HG03196 (cell line): ENCODE results near the gene HES7.

ENCODE experiments used
- ATAC-seq: cut with Tn5 transposase; IDR thresholded peaks from one replicate; pipeline ENCODE4 v1.9.1; 2021; ENCODE audit not compliant: unreplicated experiment

HES7 gene

GRCh38 chr17:8075574-8076342 lies 48.1 kb downstream of the HES7 start:
- no peak for ATAC-seq

- no peak for ATAC-seq
Measured at GRCh38 chr17:8075081-8075480, 48.8 kb downstream of the HES7 start.

GRCh38 chr17:8074554-8074953 lies 49.4 kb downstream of the HES7 start:
- no peak for ATAC-seq

GRCh38 chr17:8073627-8074484 lies 50.0 kb downstream of the HES7 start:
- peak; percentile 48 for ATAC-seq

- ATAC-seq, result no peak
Measured at GRCh38 chr17:8072729-8073461, 51.0 kb downstream of the HES7 start.

- ATAC-seq, result no peak
Measured at GRCh38 chr17:8072341-8072728, 51.6 kb downstream of the HES7 start.

- ATAC-seq, result no peak
Measured at GRCh38 chr17:8071496-8071895, 52.4 kb downstream of the HES7 start.
